ENCODE data around the gene ADCY3.
A peak's percentile ranks its signal among the peaks of the same experiment; 100 is the strongest.

The ADCY3 gene

GRCh38 chr2:24955921-24956320, 35.9 kb upstream of the ADCY3 start:
- DNase-seq (ENCODE audit: low read depth) = no peak
- no peak for TF ChIP-seq CTCF (IDR thresholded peaks at IDR 0.05; ENCODE audit: insufficient read depth, low read depth, low read length, missing control alignments)
- no peak overlapping the region for H3K4me3 ChIP-seq (ENCODE audit: low read length)

GRCh38 chr2:24955232-24955631, 35.2 kb upstream of the ADCY3 start:
- no peak for DNase-seq (ENCODE audit: low read depth)
- no peak overlapping the region for H3K4me3 ChIP-seq (ENCODE audit: low read length)
- TF ChIP-seq CTCF (IDR thresholded peaks at IDR 0.05; ENCODE audit: insufficient read depth, low read depth, low read length, missing control alignments) = no peak

GRCh38 chr2:24950102-24950501, 30.1 kb upstream of the ADCY3 start:
- DNase-seq (ENCODE audit: low read depth) = no peak
- no peak overlapping the region for H3K4me3 ChIP-seq (ENCODE audit: low read length)
- no peak for TF ChIP-seq CTCF (IDR thresholded peaks at IDR 0.05; ENCODE audit: insufficient read depth, low read depth, low read length, missing control alignments)

- no peak overlapping the region for H3K4me3 ChIP-seq (ENCODE audit: low read length)
- no peak for DNase-seq (ENCODE audit: low read depth)
Measured at GRCh38 chr2:24948506-24948905, 28.5 kb upstream of the ADCY3 start.

GRCh38 chr2:24947561-24948157, 27.6 kb upstream of the ADCY3 start:
- no peak for TF ChIP-seq CTCF (IDR thresholded peaks at IDR 0.05; ENCODE audit: insufficient read depth, low read depth, low read length, missing control alignments)
- no peak for DNase-seq (ENCODE audit: low read depth)
- H3K4me3 ChIP-seq (ENCODE audit: low read length) = no peak overlapping the region

More at GRCh38 chr2:24948506-24948905, 28.5 kb upstream of the ADCY3 start:
- no peak for TF ChIP-seq CTCF (IDR thresholded peaks at IDR 0.05; ENCODE audit: insufficient read depth, low read depth, low read length, missing control alignments)

- TF ChIP-seq CTCF (IDR thresholded peaks at IDR 0.05; ENCODE audit: insufficient read depth, low read depth, low read length, missing control alignments) = no peak
- DNase-seq (ENCODE audit: low read depth) = peak; percentile 75
Measured at GRCh38 chr2:24945907-24946306, 25.9 kb upstream of the ADCY3 start.

GRCh38 chr2:24943427-24944053, 23.5 kb upstream of the ADCY3 start:
- no peak for TF ChIP-seq CTCF (IDR thresholded peaks at IDR 0.05; ENCODE audit: insufficient read depth, low read depth, low read length, missing control alignments)

More at GRCh38 chr2:24945907-24946306, 25.9 kb upstream of the ADCY3 start:
- no peak overlapping the region for H3K4me3 ChIP-seq (ENCODE audit: low read length)

More at GRCh38 chr2:24943427-24944053, 23.5 kb upstream of the ADCY3 start:
- DNase-seq (ENCODE audit: low read depth) = no peak
- H3K4me3 ChIP-seq (ENCODE audit: low read length) = no peak overlapping the region

All from epithelial cell of esophagus (primary cell).